Measurements from ENCODE around the gene KRTAP22-2. TPM values are rescaled to one million over a fixed set of nuclear protein-coding genes. Genes with fewer than 3 reads are reported as not detected.

KRTAP22-2 gene
- total and polyA plus RNA-seq, 2 of the 8 experiments (the other 6 are each of a cell fraction or from before 2014, with no cell fraction given): not detected

DNA sequence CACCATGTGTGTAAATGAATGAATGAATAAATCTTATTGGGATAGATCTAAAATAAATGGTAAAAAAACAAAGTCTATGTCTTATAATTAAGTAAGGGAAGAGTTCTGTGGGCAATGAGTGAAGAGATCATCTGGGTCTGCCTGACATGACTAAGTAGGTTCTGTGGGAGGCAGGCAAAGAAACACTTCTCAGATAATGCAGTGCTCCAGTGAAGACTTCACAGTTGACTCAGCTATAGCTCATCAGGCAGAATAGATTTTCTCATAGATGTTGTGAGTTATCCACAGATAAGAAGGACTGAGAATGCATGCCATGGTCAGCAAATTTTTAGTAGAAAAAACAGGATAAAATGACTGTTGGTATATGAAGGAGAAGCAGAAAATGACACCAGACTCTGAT lies 12.4 kb downstream of the KRTAP22-2 start:
- no peak for DNase-seq (ENCODE audit: low read depth in 1 of 2, low spot score in 2 of 2)
- H4K5ac ChIP-seq (ENCODE audit: insufficient read length, low read depth, low read length): no peak overlapping the region
- H2BK20ac ChIP-seq (ENCODE audit: low read length): no peak overlapping the region
- no peak for FAIRE-seq
- H4K91ac ChIP-seq (replicated peaks; ENCODE audit: insufficient read length, low read length): no peak overlapping the region
- no peaks in the 10 kb centered on the region for H3K79me2 ChIP-seq (ENCODE audit: control insufficient read depth in 1 of 2, insufficient read depth in 2 of 2, low read length in 2 of 2)
- TF ChIP-seq NRF1 (IDR thresholded peaks at IDR 0.05; ENCODE audit: low read depth, low read length): no peak
- TF ChIP-seq BRCA1 (IDR thresholded peaks at IDR 0.05; ENCODE audit: low read depth, low read length): no peak
- TF ChIP-seq SP4 (IDR thresholded peaks at IDR 0.05; ENCODE audit: low read length): no peak
- TF ChIP-seq HDAC2 (IDR thresholded peaks at IDR 0.05; ENCODE audit: borderline replicate concordance in 1 of 2, low read depth in 2 of 2, low read length in 2 of 2): no peak
- no peak for TF ChIP-seq RFX5 (IDR thresholded peaks at IDR 0.05; ENCODE audit: borderline replicate concordance, low read depth, low read length)
- no peak for TF ChIP-seq KDM5A (IDR thresholded peaks at IDR 0.05; ENCODE audit: low read length)
- no peak for TF ChIP-seq FOSL1 (IDR thresholded peaks at IDR 0.05; ENCODE audit: insufficient read depth, low read depth, low read length)
- TF ChIP-seq, protein P1, sequence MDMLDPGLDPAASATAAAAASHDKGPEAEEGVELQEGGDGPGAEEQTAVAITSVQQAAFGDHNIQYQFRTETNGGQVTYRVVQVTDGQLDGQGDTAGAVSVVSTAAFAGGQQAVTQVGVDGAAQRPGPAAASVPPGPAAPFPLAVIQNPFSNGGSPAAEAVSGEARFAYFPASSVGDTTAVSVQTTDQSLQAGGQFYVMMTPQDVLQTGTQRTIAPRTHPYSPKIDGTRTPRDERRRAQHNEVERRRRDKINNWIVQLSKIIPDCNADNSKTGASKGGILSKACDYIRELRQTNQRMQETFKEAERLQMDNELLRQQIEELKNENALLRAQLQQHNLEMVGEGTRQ (IDR thresholded peaks at IDR 0.05; ENCODE audit: low read length): no peak
- no peak for TF ChIP-seq CTBP2 (IDR thresholded peaks at IDR 0.05; ENCODE audit: borderline replicate concordance, insufficient read depth, insufficient read length, low read length)
- POLR2A ChIA-PET (ENCODE audit: partially characterized antibody): no interaction called here
- H3K9ac ChIP-seq (replicated peaks in 1 of 4; ENCODE audit: extremely low read depth in 1 of 4, low read depth in 3 of 4, low read length in 3 of 4): no peak overlapping the region
- H2AFZ ChIP-seq (ENCODE audit: low read length): no peak overlapping the region
- H4K8ac ChIP-seq (ENCODE audit: extremely low read depth, insufficient read depth, low read length): no peak overlapping the region
- H3K4me3 ChIP-seq (ENCODE audit: extremely low read depth in 1 of 4, insufficient read depth in 2 of 4, low read depth in 3 of 4, low read length in 4 of 4): no peak overlapping the region
- H3K36me3 ChIP-seq (ENCODE audit: control insufficient read depth in 2 of 4, insufficient read depth in 4 of 4, low read length in 3 of 4): no peaks in the 10 kb centered on the region
- no peaks in the 10 kb centered on the region for H3K23me2 ChIP-seq (ENCODE audit: low read depth, low read length)
- no peak overlapping the region for H2BK5ac ChIP-seq (ENCODE audit: low read depth, low read length)
- no peak overlapping the region for H3K4ac ChIP-seq (replicated peaks; ENCODE audit: insufficient read length, low read depth, low read length)
- no peaks in the 10 kb centered on the region for H4K20me1 ChIP-seq (replicated peaks in 1 of 2; ENCODE audit: control insufficient read depth in 1 of 2, insufficient read depth in 2 of 2, low read length in 2 of 2)
- H2BK15ac ChIP-seq (ENCODE audit: low read length): no peak overlapping the region
- no peak overlapping the region for H3K27ac ChIP-seq (ENCODE audit: low read depth, low read length)
- H3K27me3 ChIP-seq (replicated peaks in 1 of 4; ENCODE audit: control insufficient read depth in 3 of 4, extremely low read depth in 1 of 4, insufficient read depth in 3 of 4, low read length in 3 of 4): no peaks in the 10 kb centered on the region
- no peak overlapping the region for H2BK120ac ChIP-seq (replicated peaks; ENCODE audit: low read depth, low read length)
- no peak overlapping the region for H2AK5ac ChIP-seq (ENCODE audit: low read depth, low read length)
- CTCF ChIA-PET (ENCODE audit: partially characterized antibody): interaction anchor here (1.7 kb wide), 1 partner anchor 10 kb away, joined by 5 read pairs; no protein-coding TSS in a partner anchor
- no peaks in the 10 kb centered on the region for H3K9me3 ChIP-seq (ENCODE audit: insufficient read depth in 2 of 2, low read depth in 1 of 2, low read length in 1 of 2)
- H3K4me1 ChIP-seq (replicated peaks in 1 of 4; ENCODE audit: control insufficient read depth in 3 of 4, insufficient read depth in 4 of 4, low read length in 3 of 4): no peaks in the 10 kb centered on the region
- no peak overlapping the region for H2BK12ac ChIP-seq (ENCODE audit: low read depth, low read length)
- H3K14ac ChIP-seq (ENCODE audit: insufficient read length): no peak overlapping the region
- no peak overlapping the region for H3K18ac ChIP-seq (ENCODE audit: extremely low read depth, low read length)
- no peak overlapping the region for H3K23ac ChIP-seq (ENCODE audit: insufficient read length)
- H3K4me2 ChIP-seq (ENCODE audit: insufficient read depth in 1 of 2, low read depth in 2 of 2, low read length in 2 of 2): no peak overlapping the region
- H3K56ac ChIP-seq (replicated peaks; ENCODE audit: insufficient read length, low read depth, low read length): no peak overlapping the region
- H3K79me1 ChIP-seq (ENCODE audit: low read depth, low read length): no peaks in the 10 kb centered on the region
